K562 (cell line): Measurements from ENCODE around the gene SLC25A15.

Experiments used
- KLF10 ChIP-seq: fragments of 250-450 bp; sonication (Bioruptor Pico); IDR thresholded peaks from 2 replicates; pipeline ENCODE4 v1.6.1; 2021; ENCODE audit warnings: matching md5 sums
- PHF20 ChIP-seq: fragments of 450-650 bp; IDR thresholded peaks from 2 replicates; pipeline ENCODE4 v1.6.1; 2018; ENCODE audit not compliant: partially characterized antibody
- POLR2AphosphoS5 ChIP-seq: IDR thresholded peaks from 2 replicates; pipeline ENCODE4 v1.6.1; 2011; ENCODE audit warnings: mild to moderate bottlenecking, low read depth, low read length, moderate library complexity; ENCODE audit not compliant: control insufficient read depth, insufficient read depth
- SMAD4 ChIP-seq: fragments of 250-450 bp; sonication (Bioruptor Pico); conservative IDR thresholded peaks from 2 replicates; pipeline ENCODE4 v1.8.0; 2021; ENCODE audit warnings: inconsistent platforms, mild to moderate bottlenecking, moderate library complexity

GRCh38 chr13:40809471-40809870 is 20.1 kb downstream of the SLC25A15 start:
- TF ChIP-seq KLF10 (CRISPR knock-in tag): no peak
- TF ChIP-seq PHF20: no peak
- TF ChIP-seq SMAD4: no peak
- TF ChIP-seq POLR2AphosphoS5: no peak
